Natural killer cell treated with Interleukin-12 subunit alpha and Interleukin-12 subunit beta and Interleukin-15 and Interleukin-18, amount 100 ng/mL, for 72 hours (primary cell): ENCODE results near the gene GNG7. TPM values are rescaled to one million over a fixed set of nuclear protein-coding genes. Genes with fewer than 3 reads are reported as not detected.
A peak's percentile ranks its signal among the peaks of the same experiment; 100 is the strongest.
"Not testable (repeated sequence)": the region's sequence is repeated elsewhere in the genome, so short reads cannot be mapped to it uniquely, and the experiment has no call there.

Experiments used
- ATAC-seq, 2 donors: fragments of 150-1000 bp; cut with Tn5 transposase in 1 of 2; sonication (Bioruptor Pico), chemical (Tn5 transposase) in 1 of 2; 2 replicates each; pipeline ENCODE4 v1.10.0; 2021
- DNase-seq: peaks from one replicate; pipeline ENCODE4 v3.0.0; 2022; ENCODE audit warnings: low spot score
- H3K27ac Mint-ChIP-seq, 2 donors: 1 replicate in 1 of 2; 2 replicates in 1 of 2; pipeline ENCODE4 v1.8.0; 2022; ENCODE audit warnings: mixed read lengths in 2 of 2, mild to moderate bottlenecking in 1 of 2, moderate library complexity in 1 of 2
- H3K27me3 Mint-ChIP-seq, 2 donors: 1 replicate in 1 of 2; 2 replicates in 1 of 2; pipeline ENCODE4 v1.8.0; 2022; ENCODE audit warnings: mixed read lengths in 2 of 2
- H3K36me3 Mint-ChIP-seq: one replicate; pipeline ENCODE4 v1.8.0; 2022; ENCODE audit warnings: mixed read lengths
- H3K4me1 Mint-ChIP-seq, 2 donors: 1 replicate in 1 of 2; 2 replicates in 1 of 2; pipeline ENCODE4 v1.8.0; 2022; ENCODE audit warnings: low read depth in 2 of 2, mixed read lengths in 2 of 2, mild to moderate bottlenecking in 1 of 2
- H3K4me3 Mint-ChIP-seq: one replicate; pipeline ENCODE4 v1.8.0; 2022; ENCODE audit warnings: mixed read lengths
- H3K9me3 Mint-ChIP-seq: 2 replicates; pipeline ENCODE4 v1.8.0; 2022; ENCODE audit warnings: mixed read lengths
- total RNA-seq, 2 donors: library from RNA; stranded (reverse); gene quantifications; one replicate each; pipeline ENCODE4 v1.2.3, GENCODE V29; 2022

GNG7 gene
- total RNA-seq, 2 donors from 2014 or later: 0.26 to 0.59 TPM

DNA sequence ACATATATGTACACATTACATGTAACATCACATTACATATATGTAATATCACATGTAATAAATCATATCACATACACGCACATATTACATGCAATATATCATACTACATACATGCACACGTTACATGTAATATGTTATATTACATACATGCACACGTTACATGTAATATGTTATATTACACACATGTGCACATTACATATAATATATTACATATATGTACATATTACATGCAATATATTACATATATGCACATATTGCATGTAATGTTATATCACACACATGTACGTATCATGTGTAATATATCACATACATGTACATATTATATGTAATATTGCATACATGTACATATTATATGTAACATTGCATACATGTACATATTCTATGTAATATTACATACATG, 149.0 kb downstream of the GNG7 start:
- ATAC-seq: no peak
- Mint-ChIP-seq H3K4me1 (peaks cover 47 to 53% of the 10 kb centered on the region in 2 donors), H3K4me3 (no peak overlapping the region), H3K27ac (peak overlapping the region in 1 of 2 donors; percentile 76), H3K36me3 (no peaks in the 10 kb centered on the region), H3K27me3 (no peaks in the 10 kb centered on the region), H3K9me3 (no peaks in the 10 kb centered on the region)
- no peak for DNase-seq

DNA sequence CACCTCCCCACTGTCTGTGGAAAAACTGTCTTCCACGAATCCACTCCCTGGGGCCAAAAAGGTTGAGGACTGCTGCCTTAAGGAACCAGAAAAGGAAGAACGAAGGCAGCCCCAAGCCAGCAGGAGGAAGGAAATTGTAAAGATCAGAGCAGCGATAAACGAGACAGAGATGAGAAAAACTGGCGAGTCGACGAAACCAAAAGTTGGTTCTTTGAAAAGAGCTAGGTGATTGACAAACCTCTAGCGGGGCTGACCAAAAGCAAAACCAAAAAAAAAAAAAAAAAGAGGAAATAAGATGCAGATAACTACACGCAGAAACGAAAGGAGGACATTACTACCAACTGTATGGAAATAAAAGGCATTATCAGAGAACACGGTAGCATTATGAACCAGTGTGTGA, 149.6 kb downstream of the GNG7 start:
- Mint-ChIP-seq H3K4me1 (peaks cover 41 to 47% of the 10 kb centered on the region in 2 donors), H3K9me3 (no peaks in the 10 kb centered on the region)
- peak; percentile 91 for ATAC-seq

GRCh38 chr19:2551864-2552185, 150.7 kb downstream of the GNG7 start:
- DNase-seq: no peak
- Mint-ChIP-seq H3K27ac (peak overlapping the region; percentile 76 to 93), H3K36me3 (no peaks in the 10 kb centered on the region), H3K4me1 (peaks cover 31 to 43% of the 10 kb centered on the region in 2 donors), H3K4me3 (peak overlapping the region; percentile 70), H3K27me3 (no peaks in the 10 kb centered on the region), H3K9me3 (no peaks in the 10 kb centered on the region)
- no peak for ATAC-seq

More for the DNA sequence above, 149.6 kb downstream of the GNG7 start:
- Mint-ChIP-seq H3K36me3 (no peaks in the 10 kb centered on the region), H3K27me3 (no peaks in the 10 kb centered on the region), H3K27ac (peak overlapping the region; percentile 76 to 93), H3K4me3 (peak overlapping the region; percentile 70)
- peak; percentile 86 for DNase-seq

GRCh38 chr19:2551172-2551863, 151.2 kb downstream of the GNG7 start:
- no peak for DNase-seq
- H3K27me3 Mint-ChIP-seq: no peaks in the 10 kb centered on the region
- peaks cover 26 to 41% of the 10 kb centered on the region in 2 donors for H3K4me1 Mint-ChIP-seq
- H3K27ac Mint-ChIP-seq: peak overlapping the region; percentile 76 to 93
- ATAC-seq: no peak
- no peaks in the 10 kb centered on the region for H3K9me3 Mint-ChIP-seq
- peak overlapping the region; percentile 70 for H3K4me3 Mint-ChIP-seq
- no peaks in the 10 kb centered on the region for H3K36me3 Mint-ChIP-seq

DNA sequence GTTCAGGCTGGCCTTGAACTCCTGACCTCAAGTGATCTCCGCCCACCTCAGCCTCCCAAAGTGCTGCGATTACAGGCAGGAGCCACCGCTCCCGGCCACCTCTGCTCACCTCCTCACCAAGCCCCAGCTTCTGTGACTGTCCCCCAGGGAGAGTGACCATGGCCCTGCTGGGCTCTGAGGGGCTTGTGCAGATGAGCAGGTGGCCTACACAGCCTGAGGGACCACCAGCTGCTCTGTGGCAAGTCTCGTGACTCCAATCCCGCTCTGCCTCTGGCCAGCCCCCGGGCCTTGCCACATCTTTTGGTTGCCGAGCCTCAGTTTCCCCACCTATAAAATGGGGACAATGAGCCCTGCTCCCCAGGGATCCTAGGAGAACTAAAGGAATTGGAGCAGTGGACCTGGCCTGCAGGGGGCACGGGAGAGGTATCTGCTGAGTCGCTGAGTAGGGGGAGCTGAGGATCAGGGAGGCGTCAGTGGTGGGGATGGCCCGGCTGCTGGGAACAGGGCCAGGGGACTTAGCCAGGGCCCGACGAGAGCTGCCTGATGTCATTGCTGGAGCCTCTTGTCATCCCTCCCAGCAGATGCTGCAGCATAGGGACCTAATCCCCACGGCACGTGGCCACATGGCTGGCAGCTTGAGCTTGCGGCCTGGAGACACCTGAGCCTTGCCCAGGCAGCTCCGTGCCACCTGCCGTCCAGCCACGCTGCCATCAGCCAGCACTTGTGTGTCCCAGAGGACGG, 151.9 kb downstream of the GNG7 start:
- DNase-seq: no peak
- H3K4me3 Mint-ChIP-seq: peak overlapping the region; percentile 20
- H3K27me3 Mint-ChIP-seq: no peaks in the 10 kb centered on the region
- no peaks in the 10 kb centered on the region for H3K36me3 Mint-ChIP-seq
- H3K4me1 Mint-ChIP-seq: peaks cover 23 to 44% of the 10 kb centered on the region in 2 donors
- H3K9me3 Mint-ChIP-seq: no peaks in the 10 kb centered on the region
- peak overlapping the region; percentile 60 to 64 for H3K27ac Mint-ChIP-seq
- ATAC-seq: no peak

DNA sequence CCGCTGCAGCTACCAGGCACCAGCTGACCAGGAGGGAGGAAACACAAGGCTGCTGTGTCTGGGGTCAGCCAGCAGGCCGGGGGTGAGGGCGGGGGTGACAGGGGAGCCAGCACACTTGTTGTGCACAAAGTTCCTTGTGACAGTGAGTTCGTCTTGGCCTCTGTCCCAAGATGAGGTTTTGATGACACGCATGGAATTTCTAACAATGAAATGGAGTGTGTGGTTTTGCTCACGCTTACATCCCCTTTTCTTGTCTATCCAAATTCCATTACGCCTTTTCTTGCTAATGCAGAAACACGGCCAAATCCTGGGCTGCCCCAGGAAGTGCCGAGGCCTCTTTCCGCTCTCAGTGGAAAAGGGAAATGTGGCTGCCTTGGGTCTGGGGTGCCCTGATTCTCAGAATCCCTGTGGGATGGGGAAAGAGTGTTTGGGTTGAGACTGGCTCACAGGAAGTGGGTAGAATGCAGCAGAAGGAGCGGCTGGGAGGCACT, 152.7 kb downstream of the GNG7 start:
- H3K4me1 Mint-ChIP-seq: peaks cover 15 to 36% of the 10 kb centered on the region in 2 donors
- H3K9me3 Mint-ChIP-seq: no peaks in the 10 kb centered on the region
- H3K36me3 Mint-ChIP-seq: no peaks in the 10 kb centered on the region
- no peak overlapping the region for H3K4me3 Mint-ChIP-seq
- H3K27me3 Mint-ChIP-seq: no peaks in the 10 kb centered on the region
- DNase-seq (no peak), ATAC-seq (no peak)
- peak overlapping the region; percentile 21 to 29 for H3K27ac Mint-ChIP-seq

DNA sequence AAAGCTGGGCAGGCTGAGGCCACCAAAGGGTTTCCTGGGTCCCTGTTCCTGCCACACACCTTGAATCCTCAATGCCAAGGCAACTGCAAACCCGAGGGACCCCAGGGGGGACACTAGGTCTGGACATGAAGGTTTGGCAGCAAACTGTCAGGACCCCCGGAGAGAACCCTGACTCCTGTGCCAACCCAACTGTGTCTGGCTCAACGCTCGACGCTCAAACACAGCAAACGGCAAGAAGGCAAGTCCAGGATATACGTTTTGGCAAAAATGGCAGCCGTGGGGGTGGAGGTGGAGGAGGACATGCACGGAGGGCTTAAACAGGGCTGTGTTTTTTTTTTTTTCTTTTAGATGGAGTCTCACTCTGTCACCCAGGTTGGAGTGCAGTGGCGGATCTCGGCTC, 153.5 kb downstream of the GNG7 start:
- Mint-ChIP-seq H3K4me1 (peaks cover 15 to 36% of the 10 kb centered on the region in 2 donors), H3K9me3 (no peaks in the 10 kb centered on the region), H3K27ac (peak overlapping the region; percentile 21 to 62), H3K27me3 (no peaks in the 10 kb centered on the region), H3K36me3 (no peaks in the 10 kb centered on the region), H3K4me3 (no peak overlapping the region)
- DNase-seq (no peak), ATAC-seq (no peak)

DNA sequence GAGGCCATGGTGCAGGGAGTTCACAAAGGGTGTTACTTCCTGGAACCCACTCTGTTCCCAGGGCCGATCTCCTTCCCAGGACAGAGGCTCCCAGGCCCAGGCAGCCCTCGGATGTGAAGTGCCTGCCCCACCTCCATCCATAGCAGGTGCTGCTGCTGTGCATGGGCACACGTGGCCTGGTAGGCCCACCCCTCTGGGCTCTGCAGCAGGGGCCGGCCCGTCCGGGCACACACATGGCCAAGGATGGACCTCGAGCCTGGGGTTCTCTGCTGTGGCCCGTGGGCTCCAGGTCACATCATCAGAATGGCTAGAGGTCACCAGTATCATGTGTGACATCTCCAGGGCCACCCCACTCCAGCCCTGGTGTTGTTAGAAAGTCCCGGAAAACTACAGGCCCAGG, 154.8 kb downstream of the GNG7 start:
- Mint-ChIP-seq H3K27me3 (no peaks in the 10 kb centered on the region), H3K9me3 (no peaks in the 10 kb centered on the region), H3K36me3 (no peaks in the 10 kb centered on the region), H3K4me3 (no peak overlapping the region), H3K27ac (peak overlapping the region; percentile 53 to 62), H3K4me1 (peaks cover 19 to 39% of the 10 kb centered on the region in 2 donors)
- no peak for ATAC-seq
- DNase-seq: no peak

GRCh38 chr19:2547033-2547680, 155.3 kb downstream of the GNG7 start:
- Mint-ChIP-seq H3K4me1 (peaks cover 21 to 35% of the 10 kb centered on the region in 2 donors), H3K4me3 (no peak overlapping the region), H3K9me3 (no peaks in the 10 kb centered on the region), H3K36me3 (no peaks in the 10 kb centered on the region), H3K27me3 (no peaks in the 10 kb centered on the region), H3K27ac (peak overlapping the region; percentile 53 to 62)
- ATAC-seq (no peak), DNase-seq (no peak)

- Mint-ChIP-seq H3K4me3 (peak overlapping the region; percentile 42), H3K9me3 (no peaks in the 10 kb centered on the region), H3K27me3 (no peaks in the 10 kb centered on the region), H3K27ac (peak overlapping the region; percentile 66 to 79), H3K4me1 (peaks cover 16 to 31% of the 10 kb centered on the region in 2 donors), H3K36me3 (no peaks in the 10 kb centered on the region)
- DNase-seq (peak; percentile 75), ATAC-seq (peak; percentile 59 to 64)
Measured at GRCh38 chr19:2546128-2547032, 156.1 kb downstream of the GNG7 start.

GRCh38 chr19:2545416-2546127, 156.9 kb downstream of the GNG7 start:
- H3K9me3 Mint-ChIP-seq, H3K27me3 Mint-ChIP-seq, ATAC-seq, DNase-seq, H3K36me3 Mint-ChIP-seq: not testable (repeated sequence)
- H3K4me1 Mint-ChIP-seq: peaks cover 16 to 24% of the 10 kb centered on the region in 2 donors
- peak overlapping the region; percentile 25 for H3K4me3 Mint-ChIP-seq
- peak overlapping the region; percentile 66 to 79 for H3K27ac Mint-ChIP-seq

DNA sequence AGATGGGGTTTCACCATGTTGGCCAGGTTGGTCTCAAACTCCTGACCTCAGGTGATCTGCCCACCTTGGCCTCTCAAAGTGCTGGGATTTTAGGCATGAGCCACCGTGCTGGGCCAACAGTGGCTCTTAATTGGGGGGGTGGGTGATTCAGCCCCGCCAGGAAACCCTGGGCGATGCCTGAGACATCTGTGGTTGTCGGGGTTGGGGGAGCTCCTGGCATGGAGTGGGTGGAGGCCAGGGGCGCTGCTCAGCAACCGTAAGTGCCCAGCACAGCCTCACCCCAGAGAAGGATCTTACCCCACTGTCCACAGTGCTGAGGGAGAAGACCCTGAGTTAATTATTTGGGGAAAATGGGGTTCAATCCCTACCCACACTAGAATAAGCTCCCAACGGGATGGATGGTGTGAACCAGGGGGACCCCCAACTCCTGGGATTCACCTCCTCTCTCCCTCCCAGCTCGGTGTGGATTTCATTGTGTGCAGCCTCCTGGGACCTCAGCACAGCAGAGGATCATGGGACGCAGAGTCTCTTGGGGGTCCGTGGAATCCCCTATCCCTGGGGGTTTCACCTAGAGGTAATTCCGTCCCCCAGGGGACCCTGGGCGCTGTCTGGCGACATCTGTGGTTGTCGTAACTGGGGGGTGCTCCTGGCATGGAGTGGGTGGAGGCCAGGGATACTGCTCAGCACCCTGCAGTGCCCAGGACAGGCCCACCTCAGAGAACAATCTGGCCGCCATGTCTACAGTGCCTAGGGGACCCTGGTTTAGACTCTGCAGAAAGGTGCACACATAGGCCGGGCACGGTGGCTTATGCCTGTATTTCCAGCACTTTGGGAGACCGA, 157.7 kb downstream of the GNG7 start:
- no peaks in the 10 kb centered on the region for H3K27me3 Mint-ChIP-seq
- H3K4me3 Mint-ChIP-seq: peak overlapping the region; percentile 25
- ATAC-seq (no peak), DNase-seq (no peak)
- peak overlapping the region; percentile 66 to 79 for H3K27ac Mint-ChIP-seq
- no peaks in the 10 kb centered on the region for H3K9me3 Mint-ChIP-seq
- peaks cover 20 to 27% of the 10 kb centered on the region in 2 donors for H3K4me1 Mint-ChIP-seq
- no peaks in the 10 kb centered on the region for H3K36me3 Mint-ChIP-seq
